Neural progenitor cell (in vitro differentiated cells): ENCODE measurements around the gene TOP2B. TPM values are rescaled to one million over a fixed set of nuclear protein-coding genes. Genes with fewer than 3 reads are reported as not detected.

Source experiments
- DNase-seq: peaks from one replicate; pipeline ENCODE4 v3.0.0-alpha.2; 2016; ENCODE audit warnings: low spot score
- H2AFZ ChIP-seq: fragments of 200-600 bp; sonication (generic); replicated peaks from 2 replicates; pipeline ENCODE4 v1.6.1; 2016; ENCODE audit warnings: antibody characterized with exemption
- H3F3A ChIP-seq: fragments of 200-600 bp; sonication (generic); 2 replicates; pipeline ENCODE4 v1.6.1; 2016; ENCODE audit warnings: antibody characterized with exemption, low read depth
- H3K27ac ChIP-seq: fragments of 200-600 bp; sonication (generic); 2 replicates; pipeline ENCODE4 v1.5.1; 2016; ENCODE audit warnings: mild to moderate bottlenecking
- H3K27me3 ChIP-seq: fragments of 200-600 bp; sonication (generic); 2 replicates; pipeline ENCODE4 v1.6.1; 2016; ENCODE audit warnings: mild to moderate bottlenecking, moderate library complexity
- H3K36me3 ChIP-seq: fragments of 200-600 bp; sonication (generic); 2 replicates; pipeline ENCODE4 v1.5.1; 2016
- H3K4me1 ChIP-seq: fragments of 200-600 bp; sonication (generic); 2 replicates; pipeline ENCODE4 v1.6.1; 2016; ENCODE audit warnings: mixed run types
- H3K4me2 ChIP-seq: fragments of 200-600 bp; sonication (generic); 2 replicates; pipeline ENCODE4 v1.6.1; 2016
- H3K4me3 ChIP-seq: fragments of 200-600 bp; sonication (generic); 2 replicates; pipeline ENCODE4 v1.5.1; 2016
- H3K79me2 ChIP-seq: fragments of 200-600 bp; sonication (generic); 2 replicates; pipeline ENCODE4 v1.6.1; 2016; ENCODE audit warnings: low read depth
- H3K9ac ChIP-seq: fragments of 200-600 bp; sonication (generic); 2 replicates; pipeline ENCODE4 v1.6.1; 2016
- H3K9me3 ChIP-seq: fragments of 200-600 bp; sonication (generic); 2 replicates; pipeline ENCODE4 v1.5.1; 2016; ENCODE audit warnings: low read depth
- H4K20me1 ChIP-seq: fragments of 200-600 bp; sonication (generic); 2 replicates; pipeline ENCODE4 v1.6.1; 2016; ENCODE audit warnings: low read depth
- H3K27ac Mint-ChIP-seq: 3 replicates; pipeline ENCODE4 v1.8.0; 2021; ENCODE audit warnings: mixed read lengths
- H3K27me3 Mint-ChIP-seq: 2 replicates; pipeline ENCODE4 v1.8.0; 2022; ENCODE audit warnings: low read depth, mild to moderate bottlenecking, inconsistent platforms, moderate library complexity, mixed read lengths; ENCODE audit not compliant: insufficient read depth
- H3K36me3 Mint-ChIP-seq: 3 replicates; pipeline ENCODE4 v1.8.0; 2021; ENCODE audit warnings: mixed read lengths
- H3K4me1 Mint-ChIP-seq: 3 replicates; pipeline ENCODE4 v1.8.0; 2021; ENCODE audit warnings: mixed read lengths
- H3K4me3 Mint-ChIP-seq: 3 replicates; pipeline ENCODE4 v1.8.0; 2021; ENCODE audit warnings: mild to moderate bottlenecking, moderate library complexity, mixed read lengths
- H3K9me3 Mint-ChIP-seq: 3 replicates; pipeline ENCODE4 v1.8.0; 2020; ENCODE audit warnings: mixed read lengths
- EZH2 ChIP-seq: fragments of 200-600 bp; sonication (generic); IDR thresholded peaks from 2 replicates; pipeline ENCODE4 v1.6.1; 2017; ENCODE audit warnings: antibody characterized with exemption, mild to moderate bottlenecking, moderate library complexity
- EZH2phosphoT487 ChIP-seq: fragments of 200-600 bp; sonication (generic); IDR thresholded peaks from 2 replicates; pipeline ENCODE4 v1.6.1; 2017; ENCODE audit warnings: antibody characterized with exemption
- total RNA-seq: library from RNA; depleted of rRNA; stranded (reverse); fragments of >200 nt; gene quantifications from 2 replicates; pipeline ENCODE4 v1.2.3, GENCODE V29; 2015; ENCODE audit warnings: low replicate concordance
- TF ChIP-seq, protein P1 (sequence below): fragments of 200-600 bp; sonication (generic); IDR thresholded peaks from 2 replicates; pipeline ENCODE4 v1.5.1; 2017; ENCODE audit warnings: antibody characterized with exemption, mild to moderate bottlenecking

The TOP2B gene
- total RNA-seq, 1 donor from 2014 or later = 327 TPM

DNA sequence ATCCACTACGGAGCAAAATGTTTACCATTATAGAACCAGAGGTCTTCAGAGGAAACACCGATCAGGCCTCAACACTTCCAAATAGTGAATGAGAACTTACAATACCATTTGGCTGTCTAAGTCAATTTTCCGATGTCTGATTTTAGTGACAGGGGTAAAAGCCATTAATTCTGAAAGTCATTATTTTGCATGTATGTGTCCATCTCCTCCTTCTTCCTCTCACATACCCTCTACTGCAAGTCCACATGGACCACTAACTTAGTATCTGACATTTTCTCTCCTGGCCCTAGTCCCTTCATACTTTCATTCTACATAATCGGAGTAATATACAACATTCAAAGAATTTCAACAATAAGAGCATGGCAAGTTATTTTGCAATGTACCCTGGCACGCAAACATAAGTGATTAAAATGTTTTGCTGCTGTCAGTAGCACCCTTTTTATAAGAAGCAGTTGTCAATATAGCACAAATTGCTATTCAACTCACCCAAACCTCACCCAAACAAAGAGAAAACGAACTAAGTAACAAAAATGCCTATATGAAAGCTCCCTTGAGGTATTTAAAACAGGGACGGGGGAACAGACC is 1.9 kb downstream of the TOP2B start:
- peaks cover 20% of the 10 kb centered on the region for H3K4me1 ChIP-seq
- H3K27ac Mint-ChIP-seq = peak overlapping the region; percentile 95
- H3K9me3 ChIP-seq = no peaks in the 10 kb centered on the region
- peak overlapping the region; percentile 84 for H3K9ac ChIP-seq
- H3K27ac ChIP-seq = no peak overlapping the region
- H3K79me2 ChIP-seq = peaks cover 65% of the 10 kb centered on the region
- H2AFZ ChIP-seq = no peak overlapping the region
- DNase-seq = no peak
- H4K20me1 ChIP-seq = peaks cover 56% of the 10 kb centered on the region
- TF ChIP-seq, protein P1, sequence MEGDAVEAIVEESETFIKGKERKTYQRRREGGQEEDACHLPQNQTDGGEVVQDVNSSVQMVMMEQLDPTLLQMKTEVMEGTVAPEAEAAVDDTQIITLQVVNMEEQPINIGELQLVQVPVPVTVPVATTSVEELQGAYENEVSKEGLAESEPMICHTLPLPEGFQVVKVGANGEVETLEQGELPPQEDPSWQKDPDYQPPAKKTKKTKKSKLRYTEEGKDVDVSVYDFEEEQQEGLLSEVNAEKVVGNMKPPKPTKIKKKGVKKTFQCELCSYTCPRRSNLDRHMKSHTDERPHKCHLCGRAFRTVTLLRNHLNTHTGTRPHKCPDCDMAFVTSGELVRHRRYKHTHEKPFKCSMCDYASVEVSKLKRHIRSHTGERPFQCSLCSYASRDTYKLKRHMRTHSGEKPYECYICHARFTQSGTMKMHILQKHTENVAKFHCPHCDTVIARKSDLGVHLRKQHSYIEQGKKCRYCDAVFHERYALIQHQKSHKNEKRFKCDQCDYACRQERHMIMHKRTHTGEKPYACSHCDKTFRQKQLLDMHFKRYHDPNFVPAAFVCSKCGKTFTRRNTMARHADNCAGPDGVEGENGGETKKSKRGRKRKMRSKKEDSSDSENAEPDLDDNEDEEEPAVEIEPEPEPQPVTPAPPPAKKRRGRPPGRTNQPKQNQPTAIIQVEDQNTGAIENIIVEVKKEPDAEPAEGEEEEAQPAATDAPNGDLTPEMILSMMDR = no peak
- no peak for TF ChIP-seq EZH2
- TF ChIP-seq EZH2phosphoT487 = no peak
- H3K4me3 Mint-ChIP-seq = peak overlapping the region; percentile 96
- peak overlapping the region; percentile 91 for H3K4me2 ChIP-seq
- H3K4me1 Mint-ChIP-seq = peaks cover 34% of the 10 kb centered on the region
- H3K36me3 ChIP-seq = no peaks in the 10 kb centered on the region
- peaks cover 9% of the 10 kb centered on the region for H3K36me3 Mint-ChIP-seq
- H3K27me3 ChIP-seq = no peaks in the 10 kb centered on the region
- H3K27me3 Mint-ChIP-seq = peaks cover 5% of the 10 kb centered on the region
- H3K4me3 ChIP-seq = peak overlapping the region; percentile 91
- peaks cover 3% of the 10 kb centered on the region for H3K9me3 Mint-ChIP-seq
- H3F3A ChIP-seq = peaks cover 21% of the 10 kb centered on the region

DNA sequence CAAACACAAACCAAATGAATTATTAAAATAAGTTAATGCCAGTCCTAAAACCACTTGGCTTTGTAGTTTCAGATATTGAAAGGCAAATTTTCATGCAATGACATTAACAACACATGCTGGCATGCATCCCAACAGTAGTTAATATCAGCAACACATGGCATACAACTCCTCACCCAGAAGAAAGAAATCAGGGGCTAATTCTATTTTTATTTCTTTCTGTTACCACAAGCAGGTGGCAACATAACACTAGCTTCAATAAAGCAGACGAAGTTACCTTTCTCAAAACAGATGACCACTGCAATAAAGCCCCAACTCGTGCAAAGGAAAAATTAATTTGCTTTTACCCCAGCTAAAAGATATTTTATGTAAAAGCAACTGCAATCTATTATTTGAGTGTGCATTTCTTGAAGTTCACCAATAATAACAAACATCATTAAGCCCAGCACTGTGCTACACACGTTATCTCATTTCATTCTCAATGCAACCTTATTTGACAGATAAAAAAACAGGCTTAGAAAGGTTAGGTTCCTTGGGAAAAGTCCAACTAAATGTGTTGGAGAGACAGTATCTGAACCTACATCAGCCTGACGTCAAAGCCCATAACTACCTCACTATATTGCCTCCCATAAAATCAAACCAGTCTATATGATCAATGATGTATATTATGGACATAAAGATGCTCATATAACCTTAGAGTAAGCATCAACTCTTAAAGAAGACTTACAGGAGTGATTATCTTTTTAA is 2.8 kb downstream of the TOP2B start:
- peaks cover 73% of the 10 kb centered on the region for H3K79me2 ChIP-seq
- H3K4me1 ChIP-seq = peaks cover 20% of the 10 kb centered on the region
- peaks cover 9% of the 10 kb centered on the region for H3K9me3 Mint-ChIP-seq
- peak overlapping the region; percentile 91 for H3K4me3 ChIP-seq
- peaks cover 5% of the 10 kb centered on the region for H3K27me3 Mint-ChIP-seq
- H3K4me1 Mint-ChIP-seq = peaks cover 31% of the 10 kb centered on the region
- H3K36me3 ChIP-seq = no peaks in the 10 kb centered on the region
- no peak overlapping the region for H2AFZ ChIP-seq
- H3K9ac ChIP-seq = no peak overlapping the region
- peak overlapping the region; percentile 91 for H3K4me2 ChIP-seq
- DNase-seq = no peak
- TF ChIP-seq, protein P1 = no peak
- TF ChIP-seq EZH2 (no peak), EZH2phosphoT487 (no peak)
- no peaks in the 10 kb centered on the region for H3K9me3 ChIP-seq
- H4K20me1 ChIP-seq = peaks cover 64% of the 10 kb centered on the region
- peak overlapping the region; percentile 96 for H3K4me3 Mint-ChIP-seq
- H3F3A ChIP-seq = peaks cover 21% of the 10 kb centered on the region
- H3K27ac ChIP-seq = no peak overlapping the region
- H3K27me3 ChIP-seq = no peaks in the 10 kb centered on the region
- H3K36me3 Mint-ChIP-seq = peaks cover 15% of the 10 kb centered on the region
- no peak overlapping the region for H3K27ac Mint-ChIP-seq

DNA sequence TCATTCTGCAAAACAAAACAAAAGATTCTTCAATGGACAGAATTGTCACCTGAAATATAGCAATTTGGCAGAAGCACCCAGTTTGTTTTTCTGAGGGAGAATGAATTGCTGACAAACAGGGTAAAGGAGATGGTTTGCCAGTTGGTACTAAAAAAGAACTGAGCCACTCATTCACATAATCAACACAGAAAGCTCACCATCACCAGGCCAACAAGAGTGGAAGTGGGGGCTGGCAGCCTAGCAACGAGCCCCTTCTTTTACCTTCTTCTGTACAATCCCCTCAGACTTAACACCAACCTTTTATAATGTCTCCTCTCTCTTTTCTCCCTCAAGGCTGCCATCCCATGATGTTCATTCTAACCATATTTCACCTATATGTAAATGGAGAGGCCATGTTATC is 5.9 kb downstream of the TOP2B start:
- H3K27ac Mint-ChIP-seq = no peak overlapping the region
- peaks cover 13% of the 10 kb centered on the region for H3K4me1 Mint-ChIP-seq
- Histone ChIP-seq H3K4me2 (no peak overlapping the region), H4K20me1 (peaks cover 93% of the 10 kb centered on the region), H3F3A (peaks cover 5% of the 10 kb centered on the region), H3K9me3 (no peaks in the 10 kb centered on the region), H3K4me1 (peaks cover 11% of the 10 kb centered on the region), H3K4me3 (no peak overlapping the region), H3K27ac (no peak overlapping the region), H3K9ac (no peak overlapping the region), H3K27me3 (no peaks in the 10 kb centered on the region), H2AFZ (no peak overlapping the region), H3K36me3 (no peaks in the 10 kb centered on the region), H3K79me2 (peaks cover 99% of the 10 kb centered on the region)
- DNase-seq = no peak
- no peak overlapping the region for H3K4me3 Mint-ChIP-seq
- peaks cover 32% of the 10 kb centered on the region for H3K36me3 Mint-ChIP-seq
- peaks cover 2% of the 10 kb centered on the region for H3K27me3 Mint-ChIP-seq
- H3K9me3 Mint-ChIP-seq = peaks cover 26% of the 10 kb centered on the region
- TF ChIP-seq, protein P1 = no peak
- TF ChIP-seq EZH2phosphoT487 (no peak), EZH2 (no peak)
